NCI-H2081 (cell line): ENCODE data around the gene KCNQ1.

Experiments
- DNase-seq, 2 experiments: peaks; one replicate each; lab custom pipeline; 2025; lab: John Stamatoyannopoulos, UW

The KCNQ1 gene

DNA sequence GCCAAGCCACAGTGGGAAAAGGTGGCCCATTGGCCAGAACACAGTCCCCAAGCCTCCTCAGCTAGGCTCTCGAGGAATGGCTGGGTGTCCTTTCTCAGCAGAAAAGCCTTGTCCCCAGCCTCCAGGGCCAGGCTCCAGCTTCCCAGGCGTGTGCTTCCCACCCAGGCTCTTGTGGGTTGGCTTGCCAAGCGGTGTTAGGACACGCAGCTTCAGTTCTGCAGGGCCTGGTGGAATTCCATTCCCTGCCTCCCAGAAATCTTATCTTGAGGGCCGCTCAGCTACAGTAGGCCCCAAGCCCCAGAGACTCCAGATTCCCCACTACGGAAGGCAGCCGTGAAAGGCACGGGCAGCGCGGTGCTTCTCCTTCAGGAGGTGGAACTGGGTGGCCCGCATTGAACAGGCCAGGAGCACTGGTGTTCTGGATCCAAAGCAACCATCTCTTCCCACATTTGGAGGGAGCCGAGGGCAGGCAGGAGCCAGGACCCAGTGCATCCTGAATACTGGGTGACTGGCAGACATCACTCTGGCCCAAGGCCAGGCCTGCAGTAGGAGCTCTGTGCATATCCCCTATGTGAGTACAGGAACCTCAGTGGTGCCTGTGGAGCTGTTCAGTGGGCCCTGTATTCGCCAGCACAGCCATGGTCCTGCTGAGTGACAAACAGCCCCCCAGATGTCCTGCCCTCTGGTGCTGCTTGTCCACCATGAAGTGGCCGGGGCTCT, 271.7 kb downstream of the KCNQ1 start:
- DNase-seq: no peak

DNA sequence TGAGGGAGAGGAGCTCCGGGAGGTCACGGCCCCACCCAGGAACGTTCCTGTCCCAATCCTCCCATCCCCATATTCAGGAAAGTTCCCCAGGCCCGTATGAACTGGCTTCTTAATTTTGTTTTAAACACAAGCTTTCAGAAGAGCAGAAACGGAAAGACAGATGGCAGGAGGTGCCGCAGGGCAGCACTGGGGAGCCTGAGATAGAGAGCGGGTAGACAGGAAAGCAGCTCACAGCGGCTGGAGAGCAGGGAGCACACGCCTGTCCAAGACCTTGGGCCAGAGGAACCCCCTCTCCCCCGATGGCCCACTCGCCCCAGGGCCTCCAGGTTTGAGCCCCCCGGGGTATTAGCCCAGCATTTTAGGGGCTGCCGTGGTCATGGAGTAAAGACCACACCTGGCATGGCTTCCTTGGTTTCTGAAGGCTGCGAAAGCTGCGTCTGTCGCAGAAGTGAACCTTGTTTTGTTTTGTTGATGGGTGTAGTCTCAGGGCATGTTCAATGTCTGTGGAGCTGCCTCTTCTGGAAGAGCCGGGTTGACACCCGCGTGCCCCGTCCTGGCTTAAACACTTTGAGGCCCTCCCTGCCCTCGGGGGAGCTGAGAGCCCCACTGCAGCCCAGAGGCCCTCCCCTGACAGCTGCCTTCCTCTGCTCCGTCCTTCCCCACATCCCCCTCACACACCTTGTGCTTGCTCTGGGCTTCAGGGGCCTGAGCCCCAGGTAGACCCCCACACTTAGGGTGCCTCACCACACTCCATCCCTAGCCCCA, 272.9 kb downstream of the KCNQ1 start:
- no peak for DNase-seq

DNA sequence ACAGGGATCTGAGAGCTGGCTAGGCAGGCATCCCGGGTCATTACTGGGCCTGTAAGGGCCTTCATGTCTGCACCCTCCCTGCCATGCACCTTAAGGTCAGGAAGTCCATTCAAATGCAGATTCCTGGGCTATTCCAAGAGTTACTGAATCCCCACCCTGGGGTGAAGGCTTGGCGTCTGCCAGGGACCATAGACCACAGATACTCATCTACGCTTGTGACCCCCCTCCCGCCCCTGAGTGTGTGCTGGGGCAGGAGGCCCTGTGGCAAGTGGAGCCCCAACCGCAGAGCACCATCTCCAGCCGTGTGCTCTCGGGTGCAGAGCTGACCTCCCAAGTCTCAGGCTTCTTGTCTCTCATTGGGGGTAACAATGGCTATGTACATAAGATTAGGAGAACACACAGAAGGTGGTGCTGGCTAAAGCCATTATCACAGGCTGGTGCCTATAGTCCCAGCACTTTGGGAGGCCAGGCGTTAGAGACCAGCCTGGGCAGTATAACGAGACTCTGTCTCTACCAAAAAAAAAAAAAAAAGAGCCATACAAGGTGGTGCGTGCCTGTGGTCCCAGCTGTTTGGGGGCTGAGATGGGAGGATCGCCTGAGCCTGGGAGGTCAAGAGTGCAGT, 274.1 kb downstream of the KCNQ1 start:
- no peak for DNase-seq

DNA sequence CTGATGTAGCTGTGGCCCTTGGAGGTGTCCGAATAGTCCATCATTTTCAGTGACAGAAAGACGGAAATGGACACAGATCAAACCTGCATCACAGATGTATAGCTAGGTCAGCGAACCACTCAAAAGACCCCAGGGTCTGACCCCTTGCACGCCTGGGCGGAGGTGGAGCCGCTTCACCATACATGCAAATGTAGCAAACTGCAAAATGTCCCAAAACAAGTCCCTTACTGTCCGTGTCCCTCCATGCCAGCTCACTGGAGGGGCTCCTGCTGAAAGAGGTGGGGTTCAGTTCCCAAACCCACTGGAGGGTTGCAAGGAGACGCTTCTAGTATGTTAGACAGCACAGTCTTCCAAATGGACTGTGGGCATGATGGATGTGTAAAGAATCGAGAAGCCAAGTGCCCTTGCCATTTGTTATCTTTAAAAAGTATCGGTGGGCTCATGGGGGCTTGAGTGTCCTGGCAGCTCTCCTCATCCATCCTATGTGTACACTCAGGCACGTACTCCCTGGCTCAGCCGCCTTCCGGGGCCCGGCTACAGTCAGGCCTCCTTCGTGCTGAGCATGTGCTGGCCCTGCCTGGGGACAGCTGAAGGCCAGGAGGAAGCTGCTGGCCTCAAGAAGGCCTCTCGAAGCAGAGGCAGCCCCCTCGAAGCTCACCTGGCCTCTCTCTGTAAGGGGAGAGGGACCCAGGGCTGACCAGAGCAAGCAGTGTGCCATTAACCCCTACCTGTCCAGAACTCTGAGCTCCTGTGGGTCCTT, 275.2 kb downstream of the KCNQ1 start:
- DNase-seq: no peak

GRCh38 chr11:2721210-2721916, 276.6 kb downstream of the KCNQ1 start:
- no peak for DNase-seq

DNA sequence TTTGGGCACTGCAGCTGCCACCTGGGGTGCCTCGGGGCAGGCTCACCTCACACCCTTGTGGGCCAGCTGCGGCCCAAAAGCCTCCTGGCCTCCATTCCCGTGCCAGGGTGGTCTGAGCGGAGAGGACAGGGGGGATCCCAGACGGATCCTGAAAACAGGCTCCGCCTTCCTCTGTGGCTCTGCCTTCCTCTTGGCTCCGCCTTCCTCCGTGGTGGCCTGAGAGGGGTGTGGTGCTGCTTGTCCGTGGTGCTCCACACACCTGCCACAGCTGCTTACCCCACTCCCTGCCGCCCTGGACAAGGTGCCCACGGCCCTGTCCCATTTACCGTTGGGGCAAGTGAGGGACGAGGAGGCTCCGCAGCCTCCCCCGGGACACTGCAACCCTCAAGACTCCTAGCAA, 278.1 kb downstream of the KCNQ1 start:
- no peak for DNase-seq

- DNase-seq: no peak
Measured at GRCh38 chr11:2724104-2724503, 279.3 kb downstream of the KCNQ1 start.

GRCh38 chr11:2724653-2725367, 280.0 kb downstream of the KCNQ1 start:
- no peak for DNase-seq

- DNase-seq: no peak
Measured at GRCh38 chr11:2725368-2726300, 280.8 kb downstream of the KCNQ1 start.

GRCh38 chr11:2726964-2727363, 282.2 kb downstream of the KCNQ1 start:
- no peak for DNase-seq

- no peak for DNase-seq
Measured at GRCh38 chr11:2728128-2728662, 283.4 kb downstream of the KCNQ1 start.

- no peak for DNase-seq
Measured at GRCh38 chr11:2728663-2729332, 284.0 kb downstream of the KCNQ1 start.

- DNase-seq: no peak
Measured at GRCh38 chr11:2729841-2730240, 285.0 kb downstream of the KCNQ1 start.

DNA sequence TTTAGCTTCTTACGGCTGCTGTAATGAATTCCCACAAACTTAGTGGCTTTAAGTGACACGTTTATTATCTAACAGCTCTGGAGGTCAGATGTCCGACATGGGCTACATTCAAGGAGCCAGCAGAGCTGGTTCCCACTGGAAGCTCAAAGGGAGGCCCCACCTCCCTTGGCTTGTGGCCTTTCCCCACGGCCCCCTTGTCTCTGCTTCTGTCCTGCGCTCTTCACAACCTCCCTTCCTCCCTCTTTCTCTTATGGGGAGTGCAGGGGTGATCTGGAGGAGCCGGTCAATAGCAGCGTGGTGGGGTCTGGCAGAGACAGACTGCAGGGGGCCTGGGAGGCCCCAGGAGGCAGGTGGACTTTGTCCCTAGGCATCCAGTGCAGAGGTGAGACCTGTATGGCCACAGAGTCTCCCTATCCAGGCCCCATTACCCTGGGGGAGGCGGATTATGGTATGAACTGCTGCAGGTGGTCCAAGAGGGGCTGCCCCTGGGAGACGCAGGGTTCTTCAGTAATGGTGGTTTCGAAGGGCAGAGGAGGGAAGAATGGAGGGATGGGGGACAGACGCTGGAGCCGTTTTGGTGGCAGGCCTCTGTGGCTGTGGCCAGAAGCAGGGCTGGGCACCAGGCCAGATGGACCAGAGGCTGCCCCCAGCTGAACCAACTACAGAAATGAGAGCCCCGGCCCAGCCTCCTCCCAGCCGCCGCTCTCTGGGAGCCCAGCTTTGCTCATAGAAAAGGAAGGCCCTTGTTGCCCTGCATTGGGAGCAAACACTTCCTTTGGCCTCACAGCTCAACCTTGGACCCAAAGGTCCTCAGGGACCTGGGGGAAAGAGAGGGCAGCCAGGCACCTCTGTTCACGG, 285.7 kb downstream of the KCNQ1 start:
- no peak for DNase-seq

GRCh38 chr11:2731130-2732125, 286.6 kb downstream of the KCNQ1 start:
- DNase-seq: no peak

- no peak for DNase-seq
Measured at GRCh38 chr11:2732261-2732939, 287.6 kb downstream of the KCNQ1 start.
